ENCODE measurements around the gene ENOX2.

DNA sequence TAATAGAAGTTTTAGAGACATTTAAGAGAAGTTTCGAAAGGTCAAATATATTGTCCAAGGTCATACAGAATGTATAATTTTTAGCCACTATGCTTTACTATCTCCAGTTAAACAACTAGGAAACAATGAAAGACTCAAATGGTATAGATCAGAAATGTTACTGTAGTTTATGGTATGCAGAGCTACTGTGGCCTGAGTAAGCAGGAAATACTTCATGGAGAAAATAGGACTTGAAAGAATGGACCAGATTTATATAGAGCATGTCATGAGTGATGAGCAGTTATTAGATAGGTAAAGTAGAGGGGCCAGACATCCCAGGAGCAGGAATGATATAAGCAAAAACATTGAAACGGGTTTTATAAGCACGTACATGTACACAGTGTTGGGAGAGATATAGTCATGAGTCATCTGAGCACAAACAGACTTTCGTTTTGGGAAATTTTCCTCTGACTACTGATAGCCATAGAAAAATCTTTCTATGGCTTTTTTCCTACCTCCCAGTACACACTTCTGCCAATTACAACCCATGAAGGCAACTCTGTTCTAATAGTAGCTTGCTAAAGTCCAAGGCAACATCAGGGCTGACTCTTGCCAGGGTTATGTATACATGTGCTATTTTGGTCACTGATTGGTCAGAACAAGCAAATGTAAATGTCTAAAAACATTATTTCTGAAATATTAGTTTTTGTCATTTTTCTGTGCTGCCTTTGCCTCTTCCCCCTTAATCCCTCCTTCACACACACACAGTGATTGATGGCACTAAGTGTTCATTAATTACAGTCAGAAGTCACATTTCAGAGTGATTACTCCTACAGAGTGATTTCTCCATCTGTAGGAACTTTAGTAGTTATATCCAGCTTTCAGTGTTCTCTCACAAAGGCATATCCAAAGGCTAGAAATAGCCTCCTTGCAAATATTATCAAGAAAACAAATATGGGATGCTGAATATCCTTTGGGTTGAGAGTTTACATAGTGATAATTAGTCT is 198.7 kb downstream of the ENOX2 start:
- TF ChIP-seq, protein P1, sequence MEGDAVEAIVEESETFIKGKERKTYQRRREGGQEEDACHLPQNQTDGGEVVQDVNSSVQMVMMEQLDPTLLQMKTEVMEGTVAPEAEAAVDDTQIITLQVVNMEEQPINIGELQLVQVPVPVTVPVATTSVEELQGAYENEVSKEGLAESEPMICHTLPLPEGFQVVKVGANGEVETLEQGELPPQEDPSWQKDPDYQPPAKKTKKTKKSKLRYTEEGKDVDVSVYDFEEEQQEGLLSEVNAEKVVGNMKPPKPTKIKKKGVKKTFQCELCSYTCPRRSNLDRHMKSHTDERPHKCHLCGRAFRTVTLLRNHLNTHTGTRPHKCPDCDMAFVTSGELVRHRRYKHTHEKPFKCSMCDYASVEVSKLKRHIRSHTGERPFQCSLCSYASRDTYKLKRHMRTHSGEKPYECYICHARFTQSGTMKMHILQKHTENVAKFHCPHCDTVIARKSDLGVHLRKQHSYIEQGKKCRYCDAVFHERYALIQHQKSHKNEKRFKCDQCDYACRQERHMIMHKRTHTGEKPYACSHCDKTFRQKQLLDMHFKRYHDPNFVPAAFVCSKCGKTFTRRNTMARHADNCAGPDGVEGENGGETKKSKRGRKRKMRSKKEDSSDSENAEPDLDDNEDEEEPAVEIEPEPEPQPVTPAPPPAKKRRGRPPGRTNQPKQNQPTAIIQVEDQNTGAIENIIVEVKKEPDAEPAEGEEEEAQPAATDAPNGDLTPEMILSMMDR (IDR thresholded peaks at IDR 0.05; ENCODE audit: low read depth, low read length, poor library complexity, severe bottlenecking): no peak
- no peak for TF ChIP-seq EZH2phosphoT487 (IDR thresholded peaks at IDR 0.05; ENCODE audit: borderline replicate concordance, low read length)
